Measurements from ENCODE around the gene GABBR1. TPM values are rescaled to one million over a fixed set of nuclear protein-coding genes. Genes with fewer than 3 reads are reported as not detected.

GABBR1 gene
- total RNA-seq, 1 experiment from 2014 or later: 146 TPM

- Histone ChIP-seq H3T11ph (ENCODE audit: low read length) (no peak overlapping the region), H3K14ac (ENCODE audit: insufficient read depth, low read length) (no peak overlapping the region; the same call in 1 of the 2 replicates), H3K23ac (ENCODE audit: insufficient read length, low read depth, low read length) (no peak overlapping the region), H3K79me2 (ENCODE audit: insufficient read depth, low read length) (no peaks in the 10 kb centered on the region), H4K5ac (ENCODE audit: insufficient read length, low read depth, low read length) (no peak overlapping the region), H4K8ac (replicated peaks; ENCODE audit: insufficient read length, low read depth, low read length) (no peak overlapping the region), H3K4me1 (ENCODE audit: insufficient read depth, low read length) (peaks cover 10% of the 10 kb centered on the region; the same call in 1 of the 2 replicates), H2BK20ac (ENCODE audit: low read depth, low read length, poor library complexity, severe bottlenecking) (no peak overlapping the region), H2BK15ac (ENCODE audit: low read depth, low read length) (no peak overlapping the region), H3K27ac (ENCODE audit: insufficient read length, low read depth, low read length) (no peak overlapping the region), H3K4me2 (ENCODE audit: insufficient read depth, insufficient read length, low read length) (no peak overlapping the region), H3K27me3 (ENCODE audit: insufficient read depth, low read length) (no peaks in the 10 kb centered on the region), H4K20me1 (ENCODE audit: control insufficient read depth, insufficient read depth, insufficient read length) (no peaks in the 10 kb centered on the region), H3K9ac (ENCODE audit: extremely low read depth, insufficient read length, low read length) (no peak overlapping the region), H2BK5ac (ENCODE audit: insufficient read length, low read length) (no peak overlapping the region), H3K4ac (ENCODE audit: low read depth, low read length) (no peak overlapping the region), H2BK120ac (ENCODE audit: low read depth, low read length, poor library complexity, severe bottlenecking) (no peak overlapping the region), H2BK12ac (ENCODE audit: insufficient read length, low read depth, low read length) (no peak overlapping the region), H2AK5ac (ENCODE audit: insufficient read length, low read length) (no peak overlapping the region), H2AFZ (ENCODE audit: low read length) (no peak overlapping the region), H4K91ac (ENCODE audit: insufficient read length, low read depth, low read length) (no peak overlapping the region), H3K56ac (ENCODE audit: insufficient read length, low read depth, low read length) (no peak overlapping the region), H3K9me3 (ENCODE audit: control insufficient read depth, low read depth, low read length) (no peaks in the 10 kb centered on the region), H3K23me2 (ENCODE audit: insufficient read length, low read depth, low read length, poor library complexity, severe bottlenecking) (no peaks in the 10 kb centered on the region), H3K18ac (ENCODE audit: insufficient read length, low read depth, low read length) (no peak overlapping the region), H3K79me1 (ENCODE audit: insufficient read depth, low read depth, low read length, poor library complexity, severe bottlenecking) (no peaks in the 10 kb centered on the region)
- H3K4me1 Mint-ChIP-seq: peaks cover 19 to 20% of the 10 kb centered on the region in 2 experiments
- H3K27me3 Mint-ChIP-seq (ENCODE audit: low read depth): no peaks in the 10 kb centered on the region
- WGBS (ENCODE audit: extremely low coverage, insufficient read length, low lambda C conversion rate): no CpG with 5 or more reads among the region's 2 CpGs
- H3K4me3 Mint-ChIP-seq: no peak overlapping the region
- H3K27ac Mint-ChIP-seq: no peak overlapping the region; a peak in 1 of 7 replicates
- no peak for DNase-seq
- TF ChIP-seq, protein P1, sequence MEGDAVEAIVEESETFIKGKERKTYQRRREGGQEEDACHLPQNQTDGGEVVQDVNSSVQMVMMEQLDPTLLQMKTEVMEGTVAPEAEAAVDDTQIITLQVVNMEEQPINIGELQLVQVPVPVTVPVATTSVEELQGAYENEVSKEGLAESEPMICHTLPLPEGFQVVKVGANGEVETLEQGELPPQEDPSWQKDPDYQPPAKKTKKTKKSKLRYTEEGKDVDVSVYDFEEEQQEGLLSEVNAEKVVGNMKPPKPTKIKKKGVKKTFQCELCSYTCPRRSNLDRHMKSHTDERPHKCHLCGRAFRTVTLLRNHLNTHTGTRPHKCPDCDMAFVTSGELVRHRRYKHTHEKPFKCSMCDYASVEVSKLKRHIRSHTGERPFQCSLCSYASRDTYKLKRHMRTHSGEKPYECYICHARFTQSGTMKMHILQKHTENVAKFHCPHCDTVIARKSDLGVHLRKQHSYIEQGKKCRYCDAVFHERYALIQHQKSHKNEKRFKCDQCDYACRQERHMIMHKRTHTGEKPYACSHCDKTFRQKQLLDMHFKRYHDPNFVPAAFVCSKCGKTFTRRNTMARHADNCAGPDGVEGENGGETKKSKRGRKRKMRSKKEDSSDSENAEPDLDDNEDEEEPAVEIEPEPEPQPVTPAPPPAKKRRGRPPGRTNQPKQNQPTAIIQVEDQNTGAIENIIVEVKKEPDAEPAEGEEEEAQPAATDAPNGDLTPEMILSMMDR (conservative IDR thresholded peaks at IDR 0.05): no peak
- H3K9me3 Mint-ChIP-seq: peaks cover 4 to 6% of the 10 kb centered on the region in 2 experiments
- peaks cover 4 to 8% (median 4%) of the 10 kb centered on the region in 3 experiments for H3K36me3 Mint-ChIP-seq (ENCODE audit: insufficient read depth in 1 of 3, low read depth in 3 of 3)
These were observed 103.9 kb downstream of the GABBR1 start for GRCh38 chr6:29528988-29529560.
